Measurements from ENCODE around the gene PID1.

PID1 gene, protein sequence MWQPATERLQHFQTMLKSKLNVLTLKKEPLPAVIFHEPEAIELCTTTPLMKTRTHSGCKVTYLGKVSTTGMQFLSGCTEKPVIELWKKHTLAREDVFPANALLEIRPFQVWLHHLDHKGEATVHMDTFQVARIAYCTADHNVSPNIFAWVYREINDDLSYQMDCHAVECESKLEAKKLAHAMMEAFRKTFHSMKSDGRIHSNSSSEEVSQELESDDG

DNA sequence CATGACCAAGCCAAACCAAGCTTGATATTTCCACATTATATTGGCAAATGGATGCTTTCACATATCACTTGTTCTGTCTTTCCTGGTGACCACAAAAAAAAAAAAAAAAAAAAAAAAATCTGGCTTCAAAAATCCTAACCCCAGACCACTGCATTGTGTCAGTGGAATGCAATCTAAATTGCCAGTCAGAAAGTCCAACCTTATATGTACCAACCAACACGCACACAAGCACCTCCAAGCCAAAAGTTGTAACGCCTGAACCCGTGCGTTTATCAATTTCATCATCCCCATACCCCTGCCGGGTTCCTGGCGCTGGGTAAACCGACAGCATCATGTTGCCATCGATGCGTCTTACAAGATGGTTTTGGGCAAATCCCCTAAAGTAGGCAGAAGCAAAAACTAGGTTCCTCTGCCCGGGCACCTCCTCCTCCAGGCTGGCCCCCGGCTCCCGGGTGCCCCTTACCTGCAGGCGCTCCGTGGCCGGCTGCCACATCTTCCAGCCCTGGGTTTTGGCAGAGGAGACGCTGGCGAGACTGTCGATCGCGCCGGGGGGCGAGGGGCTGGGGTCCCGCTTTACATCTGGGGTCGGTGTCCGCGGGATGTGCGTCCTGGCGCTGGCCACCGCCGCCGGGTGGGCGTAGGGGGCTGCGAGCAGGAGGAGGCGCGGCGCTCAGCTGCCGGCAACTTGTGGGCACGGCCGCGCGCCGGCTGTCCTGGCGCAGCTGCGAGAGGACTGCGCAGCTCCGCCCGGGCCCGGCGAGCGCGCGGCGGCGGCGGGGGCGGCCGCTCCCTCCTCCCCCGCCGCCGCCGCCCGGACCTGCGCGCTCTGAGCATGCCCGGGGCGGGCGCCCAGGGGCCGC, at the start of gene PID1:
PID1 (minus strand) TSS at position 737 of the 860 bp plus-strand sequence; CDS start at position 493, 244 bp downstream.
- DNase-seq: no peak

DNA sequence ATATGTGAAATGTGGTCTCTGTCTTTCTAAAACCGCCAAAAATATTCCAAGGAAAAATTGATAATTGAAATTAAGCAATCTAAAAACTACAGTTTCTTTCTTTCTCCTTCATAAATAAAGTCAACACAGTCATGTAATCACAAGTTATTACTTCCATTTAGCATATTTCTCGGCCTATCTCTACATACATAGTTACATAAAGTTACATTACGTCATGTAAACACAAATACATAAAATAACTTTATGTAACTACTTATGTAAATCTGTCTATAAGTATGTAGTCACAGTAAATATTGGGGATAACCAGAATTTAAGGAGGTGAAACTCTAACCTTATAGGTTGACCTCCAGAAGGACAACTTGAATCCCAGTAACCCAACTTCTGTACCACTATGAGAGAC, 48.5 kb upstream of the PID1 start:
- DNase-seq: no peak

DNA sequence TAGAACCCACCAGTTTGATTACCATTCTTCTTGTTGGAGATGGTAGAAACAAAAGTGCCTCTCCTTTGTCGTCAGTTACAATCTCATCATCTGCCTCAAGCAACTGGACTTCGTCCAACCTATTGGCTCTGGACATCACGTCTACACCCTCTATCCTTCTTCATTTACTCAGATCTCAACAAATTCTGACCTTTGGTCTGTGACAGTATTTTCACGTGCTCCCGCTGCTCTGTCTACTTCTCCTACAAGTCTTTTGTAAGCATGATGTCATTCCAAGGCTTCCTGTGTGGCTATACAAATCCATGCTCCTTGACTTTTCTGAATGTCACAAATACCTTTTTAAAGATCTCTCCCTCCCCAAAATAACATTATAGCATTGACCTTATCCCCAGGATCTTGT, 43.0 kb upstream of the PID1 start:
- no peak for DNase-seq

DNA sequence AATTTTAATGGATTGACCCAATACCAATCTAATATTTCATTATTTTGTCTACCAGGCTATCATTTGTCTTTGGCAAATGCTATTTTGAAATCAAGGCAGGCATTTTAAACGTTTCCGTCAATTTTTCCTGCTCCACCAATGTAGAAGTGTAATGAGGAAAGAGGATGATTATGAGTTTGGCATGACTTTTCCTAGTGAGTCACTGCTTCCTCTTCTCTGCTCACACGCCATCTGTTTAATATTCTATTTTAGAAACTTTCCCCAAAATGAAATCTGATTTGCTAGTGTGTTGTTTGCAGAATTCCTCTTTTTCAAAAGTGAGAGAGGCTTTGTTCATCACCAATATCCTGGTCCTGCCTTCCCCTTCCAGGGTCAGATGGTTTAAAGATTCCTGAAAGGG, 42.5 kb upstream of the PID1 start:
- DNase-seq: no peak

DNA sequence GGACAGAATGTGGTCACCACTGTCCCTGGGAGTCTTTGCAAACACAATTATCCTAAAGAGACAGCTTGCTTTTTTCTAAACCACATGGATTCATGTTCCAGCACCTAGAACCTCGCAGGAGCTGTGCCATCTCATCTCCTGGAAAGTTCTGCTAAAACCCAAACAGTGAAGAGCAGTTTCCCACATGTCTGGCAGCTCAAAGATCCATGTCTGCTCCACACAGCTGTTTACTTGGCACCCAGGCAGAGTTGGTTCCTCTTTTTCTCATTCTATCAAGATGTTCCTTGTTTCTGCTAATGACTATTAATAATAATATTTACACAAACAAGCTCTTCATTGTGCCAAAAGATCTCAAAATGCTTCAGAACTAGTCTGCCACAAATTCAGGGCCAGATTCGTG, 30.1 kb upstream of the PID1 start:
- DNase-seq: no peak

- no peak for DNase-seq
These were observed 29.7 kb upstream of the PID1 start for GRCh38 chr2:229300790-229301189.

GRCh38 chr2:229300371-229300770, 29.3 kb upstream of the PID1 start:
- DNase-seq: no peak

DNA sequence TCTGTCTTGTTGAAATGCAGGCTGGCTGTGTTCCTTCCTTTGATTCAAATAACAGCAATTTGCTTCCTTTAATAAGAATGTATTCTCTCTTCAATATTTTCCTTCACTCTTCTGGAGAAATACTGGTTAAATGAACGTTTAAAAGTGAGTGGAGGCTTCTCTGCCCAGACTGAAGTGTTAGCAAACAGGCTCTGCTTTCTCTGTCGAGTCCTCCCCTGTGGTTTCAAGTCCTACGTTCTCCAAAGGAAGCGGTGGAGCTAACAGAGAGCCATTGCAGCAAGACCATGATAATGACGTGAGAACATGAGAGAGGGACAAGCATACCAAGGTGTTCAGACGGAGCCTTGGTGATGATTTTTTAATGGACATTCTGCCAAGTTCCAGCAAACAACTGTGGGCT, 26.2 kb upstream of the PID1 start:
- no peak for DNase-seq

- no peak for DNase-seq
These were observed 25.4 kb upstream of the PID1 start for GRCh38 chr2:229296536-229296935.

- no peak for DNase-seq
These were observed 24.9 kb upstream of the PID1 start for GRCh38 chr2:229296016-229296415.

- no peak for DNase-seq
These were observed 16.7 kb upstream of the PID1 start for GRCh38 chr2:229287823-229288222.

DNA sequence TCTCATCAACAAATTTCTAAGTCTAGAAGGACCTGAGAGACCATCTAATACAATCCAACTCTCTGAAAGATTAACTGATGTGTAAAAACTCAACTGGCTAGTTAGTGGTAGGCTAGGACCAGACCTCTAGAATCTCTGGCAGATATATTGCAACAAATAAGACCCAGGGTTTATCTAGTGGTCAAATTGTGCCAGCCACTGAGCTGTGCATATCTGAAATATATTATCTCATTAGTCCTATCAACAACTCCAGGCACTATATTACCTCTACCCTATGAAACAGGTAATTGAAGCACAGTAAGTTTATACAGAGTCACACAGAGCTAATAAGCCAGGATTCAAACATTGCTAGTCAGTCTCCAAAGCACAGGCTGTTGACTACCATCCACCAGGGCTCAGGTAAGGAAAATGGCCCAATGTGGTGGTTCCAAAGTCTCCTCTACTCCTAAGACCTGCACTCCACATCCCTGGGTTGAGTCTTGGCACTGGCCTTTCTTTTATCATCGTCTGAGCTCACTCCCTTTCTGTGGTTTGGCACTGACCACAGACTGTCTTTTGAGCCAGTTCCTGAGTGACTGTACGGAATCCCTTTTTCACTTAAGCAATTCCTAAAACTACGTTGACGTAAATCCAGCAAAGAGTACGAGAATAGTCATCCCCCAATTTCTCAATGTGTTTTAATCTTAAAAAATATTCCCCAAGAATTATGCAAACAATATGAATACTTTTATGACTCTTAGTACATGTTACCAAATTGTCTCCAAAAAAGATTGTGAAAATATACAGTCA, 11.9 kb upstream of the PID1 start:
- DNase-seq: no peak

GRCh38 chr2:229279516-229279915, 8.4 kb upstream of the PID1 start:
- DNase-seq: no peak

GRCh38 chr2:229275506-229275905, 4.4 kb upstream of the PID1 start:
- DNase-seq: no peak

DNA sequence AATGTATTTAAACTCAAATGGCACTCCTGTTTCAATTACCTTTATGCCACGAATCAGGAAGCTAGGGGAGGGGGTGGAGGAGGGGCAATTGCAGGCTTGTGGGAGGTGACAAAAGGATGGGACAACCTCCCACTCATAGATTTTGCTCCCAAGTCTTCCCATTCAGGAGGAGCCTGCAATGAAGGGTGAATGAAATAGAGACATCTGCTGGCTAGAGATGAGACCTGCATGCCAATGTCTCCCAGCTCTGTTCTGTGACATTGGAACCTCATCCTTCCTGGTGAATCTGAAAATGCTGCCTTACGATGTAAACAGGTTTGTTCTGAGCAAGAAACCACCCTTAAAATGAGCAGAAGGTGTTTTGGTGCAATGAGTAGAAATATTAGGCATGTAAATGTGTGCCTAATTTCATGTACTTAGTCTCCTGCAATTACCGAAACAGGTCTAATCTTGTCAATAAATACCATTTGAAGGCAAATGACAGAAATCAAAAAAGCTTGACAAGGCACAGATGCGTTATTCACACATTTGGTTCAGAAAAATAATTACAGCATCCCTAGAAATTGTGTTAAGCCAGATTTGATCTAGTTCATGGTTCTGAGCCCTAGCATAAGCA, 2.7 kb upstream of the PID1 start:
- DNase-seq: no peak

DNA sequence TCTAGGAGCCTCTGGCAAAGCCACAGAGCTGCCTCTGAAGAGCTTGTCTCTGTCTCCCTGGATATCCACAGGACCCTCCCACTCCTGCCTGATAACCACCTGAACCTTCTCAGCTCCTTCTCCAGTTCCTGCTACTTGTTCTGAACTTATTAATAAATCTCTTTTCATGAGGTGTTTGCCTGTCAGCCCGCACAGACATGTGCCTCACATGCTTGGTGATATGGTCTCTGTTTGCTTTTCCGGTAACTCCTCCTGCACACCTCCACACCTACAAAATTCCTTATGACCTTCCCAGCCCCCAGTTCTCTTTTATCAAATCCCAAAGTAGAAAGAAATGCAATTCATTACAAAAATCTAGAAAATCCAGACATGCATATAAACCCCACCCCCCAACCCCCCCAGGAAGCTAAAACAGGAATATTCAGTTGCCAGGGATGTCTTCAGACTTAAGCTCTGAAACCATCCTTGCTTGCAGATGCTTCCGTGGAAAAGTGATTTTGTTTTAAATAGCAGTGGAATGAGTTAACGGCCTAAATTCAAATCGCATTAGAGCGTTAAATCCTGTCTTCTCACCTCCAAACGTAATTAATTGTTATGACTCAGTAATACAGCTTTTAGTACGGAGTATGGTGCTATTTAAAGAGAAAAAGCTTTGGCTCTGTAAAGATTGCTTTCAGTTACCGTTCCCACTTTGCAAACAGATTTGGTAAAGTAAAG, 2.1 kb upstream of the PID1 start:
- DNase-seq: no peak

DNA sequence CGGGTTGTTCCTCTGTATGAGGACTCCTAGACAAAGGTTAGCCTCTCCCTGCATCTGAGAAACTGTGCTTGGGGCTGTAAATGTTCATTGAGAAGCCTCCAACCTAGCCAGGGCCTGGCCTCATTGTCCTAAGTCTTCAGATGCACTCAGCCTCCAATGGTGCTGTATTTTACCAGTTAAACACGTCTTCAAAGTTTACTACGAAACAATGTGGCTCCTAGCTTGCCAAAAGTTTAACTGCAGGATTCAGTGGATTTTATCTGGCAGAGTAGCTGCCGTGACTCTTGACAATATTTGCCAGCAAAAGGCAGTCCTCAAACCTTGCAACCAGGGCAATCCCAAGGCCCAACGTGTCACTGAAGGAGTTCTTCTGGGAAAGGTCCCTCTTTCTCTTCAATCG, 1.1 kb downstream of the PID1 start:
- DNase-seq: no peak

- DNase-seq: no peak
These were observed 1.9 kb downstream of the PID1 start for GRCh38 chr2:229269146-229269545.

GRCh38 chr2:229268626-229269025, 2.5 kb downstream of the PID1 start:
- DNase-seq: no peak

- DNase-seq: no peak
These were observed 4.0 kb downstream of the PID1 start for GRCh38 chr2:229267080-229267479.

GRCh38 chr2:229265727-229266126, 5.4 kb downstream of the PID1 start:
- DNase-seq: no peak

- DNase-seq: no peak
These were observed 9.5 kb downstream of the PID1 start for GRCh38 chr2:229261599-229261998.

- no peak for DNase-seq
These were observed 10.0 kb downstream of the PID1 start for GRCh38 chr2:229261076-229261475.

Data from SIG-M5 (cell line).